NCI-H2227 (cell line): ENCODE data around the gene TAF1C.

Experiments
- DNase-seq: peaks from one replicate; lab custom pipeline; 2025; ENCODE audit not compliant: unreplicated experiment; lab: John Stamatoyannopoulos, UW

The TAF1C gene

GRCh38 chr16:84132527-84133285, 54.2 kb downstream of the TAF1C start:
- no peak for DNase-seq

- no peak for DNase-seq
Observed at GRCh38 chr16:84131117-84131516, 55.7 kb downstream of the TAF1C start.
